Endothelial cell of umbilical vein (primary cell): ENCODE measurements around the gene ETS1. TPM values are rescaled to one million over a fixed set of nuclear protein-coding genes. Genes with fewer than 3 reads are reported as not detected.
A peak's percentile ranks its signal among the peaks of the same experiment; 100 is the strongest.

Experiments
- BruUV-seq: library from RNA; stranded (reverse); fragments of 400-500 nt; replicated peaks from 2 replicates; lab custom pipeline; 2021; lab: Mats Ljungman, UMichigan
- CTCF ChIA-PET: fragments of 300-600, 350-600 bp; sonication (Branson Sonifier 250); formaldehyde crosslinking; loops from one replicate; lab custom pipeline; 2021; ENCODE audit warnings: antibody characterized with exemption, inconsistent platforms; lab: Charles Lee
- POLR2A ChIA-PET: fragments of 300-600, 350-600 bp; sonication (Branson Sonifier 250); formaldehyde crosslinking; loops from one replicate; lab custom pipeline; 2021; ENCODE audit warnings: antibody characterized with exemption, inconsistent platforms; lab: Charles Lee
- DNase-seq: peaks from one replicate; pipeline ENCODE4 v3.0.0-alpha.2; 2011; ENCODE audit warnings: low read depth, low spot score
- FAIRE-seq: peaks from 2 replicates; lab custom pipeline; 2011; peaks lifted over from hg19 to GRCh38; lab: Jason Lieb, UNC
- H2AFZ ChIP-seq: 2 replicates; pipeline ENCODE4 v1.6.0; 2012; ENCODE audit warnings: low read depth, low read length, control low read depth, inconsistent platforms
- H3K27ac ChIP-seq: 2 replicates; pipeline ENCODE4 v1.5.1; 2011; ENCODE audit warnings: low read depth, mild to moderate bottlenecking, control low read depth, low read length, moderate library complexity; ENCODE audit not compliant: insufficient read depth
- H3K27me3 ChIP-seq, 2 experiments: 2 replicates each; pipeline versions ENCODE4 v1.6.0 to v1.6.1; 2011; ENCODE audit warnings: low read length in 2 of 2, mixed read lengths in 1 of 2; ENCODE audit not compliant: control insufficient read depth in 2 of 2, insufficient read depth in 2 of 2
- H3K36me3 ChIP-seq, 2 experiments: 2 replicates in 1 of 2; 3 replicates in 1 of 2; pipeline ENCODE4 v1.5.1; 2011; ENCODE audit warnings: low read length in 2 of 2, mild to moderate bottlenecking in 1 of 2, moderate library complexity in 1 of 2; ENCODE audit not compliant: control insufficient read depth in 2 of 2, insufficient read depth in 2 of 2; ENCODE audit errors: extremely low read depth in 1 of 2
- H3K4me1 ChIP-seq: 3 replicates; pipeline ENCODE4 v1.5.1; 2011; ENCODE audit warnings: mild to moderate bottlenecking, low read length; ENCODE audit not compliant: control insufficient read depth, insufficient read depth; ENCODE audit errors: extremely low read depth
- H3K4me2 ChIP-seq: 2 replicates; pipeline ENCODE4 v1.6.1; 2011; ENCODE audit warnings: low read length, control low read depth, mixed read lengths; ENCODE audit not compliant: insufficient read depth
- H3K4me3 ChIP-seq, 3 experiments: fragments of 200-600 bp in 1 of 3; sonication (generic), shearing (Covaris generic) in 1 of 3; replicated peaks in 1 of 3; 2 replicates each; pipeline ENCODE4 v1.5.1; 2011 to 2016; ENCODE audit warnings: control low read depth in 3 of 3, low read length in 3 of 3, mild to moderate bottlenecking in 2 of 3, inconsistent platforms in 1 of 3, low read depth in 1 of 3, moderate library complexity in 1 of 3; ENCODE audit not compliant: insufficient read depth in 1 of 3
- H3K79me2 ChIP-seq: 2 replicates; pipeline ENCODE4 v1.6.0; 2012; ENCODE audit warnings: low read length, inconsistent platforms; ENCODE audit not compliant: control insufficient read depth, insufficient read depth
- H3K9ac ChIP-seq: replicated peaks from 2 replicates; pipeline ENCODE3; 2011; ENCODE audit warnings: low read length, control low read depth; ENCODE audit not compliant: insufficient read depth; ENCODE audit errors: extremely low read depth
- H3K9me1 ChIP-seq: replicated peaks from 3 replicates; pipeline ENCODE4 v1.6.0; 2011; ENCODE audit warnings: mild to moderate bottlenecking, low read length; ENCODE audit not compliant: control insufficient read depth, insufficient read depth; ENCODE audit errors: extremely low read depth
- H3K9me3 ChIP-seq: replicated peaks from 2 replicates; pipeline ENCODE4 v1.5.1; 2012; ENCODE audit warnings: low read length, inconsistent platforms; ENCODE audit not compliant: control insufficient read depth, insufficient read depth
- H4K20me1 ChIP-seq: replicated peaks from 2 replicates; pipeline ENCODE3; 2011; ENCODE audit warnings: mild to moderate bottlenecking, low read length; ENCODE audit not compliant: control insufficient read depth, insufficient read depth; ENCODE audit errors: extremely low read depth
- EZH2 ChIP-seq: IDR thresholded peaks from 2 replicates; pipeline ENCODE4 v1.6.1; 2012; ENCODE audit warnings: borderline replicate concordance, low read depth, mild to moderate bottlenecking, moderate library complexity, low read length, inconsistent platforms; ENCODE audit not compliant: severe bottlenecking
- FOS ChIP-seq: IDR thresholded peaks from 2 replicates; pipeline ENCODE4 v1.6.1; 2011; ENCODE audit warnings: mild to moderate bottlenecking, low read length, moderate library complexity, borderline replicate concordance; ENCODE audit not compliant: insufficient read depth
- GATA2 ChIP-seq: IDR thresholded peaks from 2 replicates; pipeline ENCODE4 v1.7.0; 2011; ENCODE audit warnings: low read depth, mild to moderate bottlenecking, moderate library complexity, mixed read lengths, low read length; ENCODE audit not compliant: insufficient read length, insufficient read depth
- JUN ChIP-seq: IDR thresholded peaks from 2 replicates; pipeline ENCODE4 v1.6.1; 2011; ENCODE audit warnings: borderline replicate concordance, low read depth; ENCODE audit not compliant: insufficient read length, insufficient read depth
- MYC ChIP-seq: IDR thresholded peaks from one replicate; pipeline ENCODE4 v1.6.1; 2011; ENCODE audit warnings: mild to moderate bottlenecking, low read depth, low read length
- POLR2A ChIP-seq: IDR thresholded peaks from 2 replicates; pipeline ENCODE4 v1.6.1; 2012; ENCODE audit warnings: low read depth, mild to moderate bottlenecking, control low read depth, low read length
- POLR2AphosphoS5 ChIP-seq: IDR thresholded peaks from 2 replicates; pipeline ENCODE4 v1.6.1; 2012; ENCODE audit warnings: low read depth, mild to moderate bottlenecking, control low read depth, low read length, moderate library complexity; ENCODE audit not compliant: insufficient read depth
- dilution Hi-C: fragments of 300-500 bp; cut with MboI; formaldehyde crosslinking; loops from one replicate; pipeline ENCODE4 v1.15.0; 2019; ENCODE audit warnings: low sequenced_read_pairs; ENCODE audit not compliant: extremely low pct_ligation_motif_present
- intact Hi-C: fragments of 100-400 bp; cut with micrococcal nuclease; formaldehyde crosslinking; loops from one replicate; pipeline ENCODE4 v1.10.0; 2022
- polyA plus RNA-seq, 4 experiments: library from polyadenylated mRNA; depleted of rRNA in 3 of 4; stranded (reverse) in 3 of 4; unstranded in 1 of 4; fragments of >200 nt; gene quantifications; 2 replicates each; pipeline versions ENCODE4 v1.2.1 to v1.2.3, GENCODE V29; 2011 to 2012; ENCODE audit warnings: missing spikeins in 1 of 4
- total RNA-seq: library from RNA; stranded (reverse); gene quantifications from 2 replicates; pipeline ENCODE4 v1.2.3, GENCODE V29; 2021
- TF ChIP-seq, protein P1 (sequence below): IDR thresholded peaks from 2 replicates; pipeline ENCODE4 v1.6.1; 2011; ENCODE audit not compliant: insufficient read depth, insufficient read length
- TF ChIP-seq, protein P2 (sequence below), 2 donors: IDR thresholded peaks; 1 replicate in 1 of 2; 2 replicates in 1 of 2; pipeline ENCODE4 v1.5.1; 2011; ENCODE audit warnings: low read length in 2 of 2, mild to moderate bottlenecking in 2 of 2, moderate library complexity in 2 of 2, control low read depth in 1 of 2, inconsistent platforms in 1 of 2, low read depth in 1 of 2; ENCODE audit not compliant: insufficient read depth in 1 of 2; ENCODE audit errors: extremely low read depth in 1 of 2

Gene ETS1
- total and polyA plus RNA-seq, 2 donors (not counting 3 experiments of a cell fraction or from before 2014, with no cell fraction given) = 34.2 to 115 TPM

GRCh38 chr11:128592454-128592853 is 5.1 kb upstream of the ETS1 start:
- BruUV-seq = no TSS peak
- Histone ChIP-seq H3K4me3 (no peak overlapping the region), H3K79me2 (no peaks in the 10 kb centered on the region), H3K4me1 (peaks cover 10% of the 10 kb centered on the region), H3K27ac (no peak overlapping the region), H3K4me2 (no peak overlapping the region), H4K20me1 (no peaks in the 10 kb centered on the region), H3K9ac (no peak overlapping the region), H3K36me3 (no peaks in the 10 kb centered on the region), H3K9me3 (no peaks in the 10 kb centered on the region), H2AFZ (no peak overlapping the region), H3K27me3 (peaks cover 20 to 23% of the 10 kb centered on the region in 2 experiments), H3K9me1 (no peaks in the 10 kb centered on the region)
- dilution Hi-C loops = no loop called here
- no peak for TF ChIP-seq MYC
- no peak for TF ChIP-seq GATA2
- TF ChIP-seq, protein P1, sequence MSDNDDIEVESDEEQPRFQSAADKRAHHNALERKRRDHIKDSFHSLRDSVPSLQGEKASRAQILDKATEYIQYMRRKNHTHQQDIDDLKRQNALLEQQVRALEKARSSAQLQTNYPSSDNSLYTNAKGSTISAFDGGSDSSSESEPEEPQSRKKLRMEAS = no peak
- TF ChIP-seq JUN = no peak
- TF ChIP-seq POLR2A = no peak
- TF ChIP-seq EZH2 = no peak
- no peak for TF ChIP-seq FOS
- TF ChIP-seq, protein P2, sequence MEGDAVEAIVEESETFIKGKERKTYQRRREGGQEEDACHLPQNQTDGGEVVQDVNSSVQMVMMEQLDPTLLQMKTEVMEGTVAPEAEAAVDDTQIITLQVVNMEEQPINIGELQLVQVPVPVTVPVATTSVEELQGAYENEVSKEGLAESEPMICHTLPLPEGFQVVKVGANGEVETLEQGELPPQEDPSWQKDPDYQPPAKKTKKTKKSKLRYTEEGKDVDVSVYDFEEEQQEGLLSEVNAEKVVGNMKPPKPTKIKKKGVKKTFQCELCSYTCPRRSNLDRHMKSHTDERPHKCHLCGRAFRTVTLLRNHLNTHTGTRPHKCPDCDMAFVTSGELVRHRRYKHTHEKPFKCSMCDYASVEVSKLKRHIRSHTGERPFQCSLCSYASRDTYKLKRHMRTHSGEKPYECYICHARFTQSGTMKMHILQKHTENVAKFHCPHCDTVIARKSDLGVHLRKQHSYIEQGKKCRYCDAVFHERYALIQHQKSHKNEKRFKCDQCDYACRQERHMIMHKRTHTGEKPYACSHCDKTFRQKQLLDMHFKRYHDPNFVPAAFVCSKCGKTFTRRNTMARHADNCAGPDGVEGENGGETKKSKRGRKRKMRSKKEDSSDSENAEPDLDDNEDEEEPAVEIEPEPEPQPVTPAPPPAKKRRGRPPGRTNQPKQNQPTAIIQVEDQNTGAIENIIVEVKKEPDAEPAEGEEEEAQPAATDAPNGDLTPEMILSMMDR (IDR thresholded peaks at IDR 0.05; ENCODE audit: extremely low read depth in 1 of 2, insufficient read depth in 1 of 2, low read depth in 1 of 2, low read length in 2 of 2) = no peak
- TF ChIP-seq POLR2AphosphoS5 = no peak
- FAIRE-seq = no peak
- POLR2A ChIA-PET = no interaction called here
- intact Hi-C loops = no loop called here
- CTCF ChIA-PET = interaction anchor here (0.7 to 2.4 kb wide), 2 partner anchors 16 to 420 kb away, joined by 3 to 7 read pairs; no protein-coding TSS in a partner anchor
- DNase-seq = peak; percentile 14
